ENCODE results near the gene LRMDA. TPM values are rescaled to one million over a fixed set of nuclear protein-coding genes. Genes with fewer than 3 reads are reported as not detected.

Gene LRMDA
- total RNA-seq, 1 donor from 2014 or later = 4.5 TPM

- DNase-seq (ENCODE audit: low spot score in 2 of 2) (no peak), FAIRE-seq (no peak)
Measured at GRCh38 chr10:75682649-75683557, 251.5 kb downstream of the LRMDA start.

- DNase-seq (ENCODE audit: low spot score in 2 of 2) = no peak
- no peak for FAIRE-seq
Measured at GRCh38 chr10:75685187-75685586, 253.8 kb downstream of the LRMDA start.

- DNase-seq (ENCODE audit: low spot score in 2 of 2) (no peak), FAIRE-seq (no peak)
Measured at GRCh38 chr10:75688506-75689300, 257.3 kb downstream of the LRMDA start.

GRCh38 chr10:75693489-75693888, 262.1 kb downstream of the LRMDA start:
- FAIRE-seq = no peak

GRCh38 chr10:75694269-75694668, 262.8 kb downstream of the LRMDA start:
- DNase-seq (ENCODE audit: low spot score in 2 of 2) = no peak
- no peak for FAIRE-seq

More at GRCh38 chr10:75693489-75693888, 262.1 kb downstream of the LRMDA start:
- no peak for DNase-seq (ENCODE audit: low spot score in 2 of 2)

GRCh38 chr10:75694790-75695189, 263.4 kb downstream of the LRMDA start:
- DNase-seq (ENCODE audit: low spot score in 2 of 2) (no peak), FAIRE-seq (no peak)

- DNase-seq (ENCODE audit: low spot score in 2 of 2) (no peak), FAIRE-seq (no peak)
Measured at GRCh38 chr10:75695994-75696393, 264.6 kb downstream of the LRMDA start.

- no peak for DNase-seq (ENCODE audit: low spot score in 2 of 2)
- no peak for FAIRE-seq
Measured at GRCh38 chr10:75696536-75696935, 265.1 kb downstream of the LRMDA start.

GRCh38 chr10:75703191-75703854, 271.9 kb downstream of the LRMDA start:
- DNase-seq (ENCODE audit: low spot score in 2 of 2) (no peak), FAIRE-seq (no peak)

GRCh38 chr10:75705426-75705825, 274.0 kb downstream of the LRMDA start:
- FAIRE-seq (no peak), DNase-seq (ENCODE audit: low spot score in 2 of 2) (no peak)

- DNase-seq (ENCODE audit: low spot score in 2 of 2) (no peak), FAIRE-seq (no peak)
Measured at GRCh38 chr10:75707080-75707840, 275.8 kb downstream of the LRMDA start.

GRCh38 chr10:75708060-75708459, 276.6 kb downstream of the LRMDA start:
- DNase-seq (ENCODE audit: low spot score in 2 of 2) (no peak), FAIRE-seq (no peak)

- DNase-seq (ENCODE audit: low spot score in 2 of 2) (no peak), FAIRE-seq (no peak)
Measured at GRCh38 chr10:75709245-75709644, 277.8 kb downstream of the LRMDA start.

- DNase-seq (ENCODE audit: low spot score in 2 of 2) (no peak), FAIRE-seq (no peak)
Measured at GRCh38 chr10:75709811-75710210, 278.4 kb downstream of the LRMDA start.

- peak in 1 of 2 donors; percentile 28 for DNase-seq (ENCODE audit: low spot score in 2 of 2)
- FAIRE-seq = no peak
Measured at GRCh38 chr10:75712242-75712880, 280.9 kb downstream of the LRMDA start.

GRCh38 chr10:75716506-75716905, 285.1 kb downstream of the LRMDA start:
- DNase-seq (ENCODE audit: low spot score in 2 of 2) = no peak
- no peak for FAIRE-seq

- DNase-seq (ENCODE audit: low spot score in 2 of 2) (no peak), FAIRE-seq (no peak)
Measured at GRCh38 chr10:75717126-75717916, 285.9 kb downstream of the LRMDA start.

- FAIRE-seq (no peak), DNase-seq (ENCODE audit: low spot score in 2 of 2) (no peak)
Measured at GRCh38 chr10:75718991-75719390, 287.6 kb downstream of the LRMDA start.

- no peak for FAIRE-seq
- no peak for DNase-seq (ENCODE audit: low spot score in 2 of 2)
Measured at GRCh38 chr10:75720157-75720556, 288.7 kb downstream of the LRMDA start.
